Spleen (tissue), 7 donors: Measurements from ENCODE around the gene CST11.

Experiments
- POLR2AphosphoS5 ChIP-seq, 3 donors: sonication (generic); formaldehyde crosslinking; IDR thresholded peaks; one replicate each; pipeline ENCODE4 v1.5.1; 2017; ENCODE audit warnings: antibody characterized with exemption in 3 of 3
- TF ChIP-seq, protein P1 (sequence below), 11 experiments: fragments of 200-600 bp in 7 of 11; fragments of 450-650 bp in 4 of 11; sonication (generic) in 4 of 11; IDR thresholded peaks in 8 of 11; conservative IDR thresholded peaks in 3 of 11; 1 replicate in 7 of 11; 2 replicates in 4 of 11; pipeline versions ENCODE4 v1.4.0 to v1.8.0; 2016 to 2021; ENCODE audit warnings: antibody characterized with exemption in 11 of 11, inconsistent platforms in 4 of 11, mild to moderate bottlenecking in 1 of 11
- donor health status: DM: no; HTN: no; CAD: no; lungs with moderate emphysema.
- donor health status: DM: no; HTN: no; CAD: no.
- donor health status: DM: no; HTN: no; CAD: no.

- TF ChIP-seq, protein P1, sequence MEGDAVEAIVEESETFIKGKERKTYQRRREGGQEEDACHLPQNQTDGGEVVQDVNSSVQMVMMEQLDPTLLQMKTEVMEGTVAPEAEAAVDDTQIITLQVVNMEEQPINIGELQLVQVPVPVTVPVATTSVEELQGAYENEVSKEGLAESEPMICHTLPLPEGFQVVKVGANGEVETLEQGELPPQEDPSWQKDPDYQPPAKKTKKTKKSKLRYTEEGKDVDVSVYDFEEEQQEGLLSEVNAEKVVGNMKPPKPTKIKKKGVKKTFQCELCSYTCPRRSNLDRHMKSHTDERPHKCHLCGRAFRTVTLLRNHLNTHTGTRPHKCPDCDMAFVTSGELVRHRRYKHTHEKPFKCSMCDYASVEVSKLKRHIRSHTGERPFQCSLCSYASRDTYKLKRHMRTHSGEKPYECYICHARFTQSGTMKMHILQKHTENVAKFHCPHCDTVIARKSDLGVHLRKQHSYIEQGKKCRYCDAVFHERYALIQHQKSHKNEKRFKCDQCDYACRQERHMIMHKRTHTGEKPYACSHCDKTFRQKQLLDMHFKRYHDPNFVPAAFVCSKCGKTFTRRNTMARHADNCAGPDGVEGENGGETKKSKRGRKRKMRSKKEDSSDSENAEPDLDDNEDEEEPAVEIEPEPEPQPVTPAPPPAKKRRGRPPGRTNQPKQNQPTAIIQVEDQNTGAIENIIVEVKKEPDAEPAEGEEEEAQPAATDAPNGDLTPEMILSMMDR (IDR thresholded peaks at IDR 0.05 in 8 of 11, conservative IDR thresholded peaks at IDR 0.05 in 3 of 11): no peak
- no peak for TF ChIP-seq POLR2AphosphoS5 (IDR thresholded peaks at IDR 0.05)
These were observed 44.9 kb upstream of the CST11 start for GRCh38 chr20:23497536-23497935.
